Raji (cell line): ENCODE data around the gene CD209.

Source experiments
- POLR2A ChIP-seq: IDR thresholded peaks from 2 replicates; pipeline ENCODE4 v1.6.1; 2011; ENCODE audit warnings: low read depth, low read length, control low read depth; ENCODE audit not compliant: insufficient read depth

CD209 gene

DNA sequence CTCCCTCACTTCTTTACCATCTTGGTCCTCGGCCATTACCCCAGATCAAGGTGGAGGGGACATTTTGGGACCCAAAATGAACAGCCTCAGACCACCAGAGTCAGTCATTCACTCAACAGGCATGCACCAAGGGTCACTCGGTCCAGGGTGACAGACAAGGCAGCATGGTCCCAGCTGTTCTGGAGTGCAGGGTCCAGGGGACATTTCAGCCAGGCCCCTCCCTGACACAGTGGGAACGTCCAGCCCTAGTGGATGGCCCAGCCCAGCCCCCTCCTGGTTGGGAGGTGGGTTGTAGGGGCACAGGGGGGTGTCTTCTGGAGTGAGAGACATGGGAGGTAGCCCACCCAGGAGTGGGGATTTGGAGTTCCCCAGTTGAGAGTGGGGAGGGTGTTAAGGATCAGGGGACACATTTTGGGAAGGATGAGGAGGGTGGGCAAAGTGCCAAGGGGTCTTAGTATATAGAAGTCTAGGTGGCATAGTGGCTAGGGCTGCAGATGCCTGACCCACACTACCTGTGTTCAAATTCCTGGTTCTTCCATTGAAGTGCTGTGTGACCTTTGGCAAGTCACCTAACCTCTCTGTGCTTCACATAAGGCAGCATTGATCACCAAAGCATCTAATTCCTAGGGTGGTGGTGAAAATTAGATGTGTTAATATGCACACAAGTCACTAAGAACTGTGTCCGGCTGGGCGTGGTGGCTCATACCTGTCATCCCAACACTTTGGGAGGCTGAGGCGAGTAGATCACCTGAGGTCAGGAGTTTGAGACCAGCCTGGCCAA is 42.9 kb downstream of the CD209 start:
- TF ChIP-seq POLR2A = no peak

DNA sequence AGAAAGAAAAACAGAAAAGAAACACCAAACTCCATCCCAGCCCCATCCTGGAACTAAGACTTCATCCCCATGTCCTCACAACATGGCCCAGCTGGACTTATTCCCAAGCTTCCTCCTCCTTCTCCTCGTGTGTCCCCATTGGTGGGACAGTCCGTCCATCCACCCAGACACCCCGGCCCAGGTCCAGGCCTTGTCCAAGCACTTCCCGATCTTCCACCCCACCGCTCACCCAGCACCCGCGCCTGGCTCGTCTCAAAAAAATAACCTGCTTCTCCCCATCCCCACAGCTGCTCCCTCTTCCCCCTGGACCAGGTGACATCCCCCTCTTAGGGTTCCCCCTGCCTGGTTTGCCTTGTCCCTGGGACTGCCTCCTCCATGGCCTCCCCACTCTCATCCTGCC is 44.0 kb downstream of the CD209 start:
- TF ChIP-seq POLR2A = no peak

DNA sequence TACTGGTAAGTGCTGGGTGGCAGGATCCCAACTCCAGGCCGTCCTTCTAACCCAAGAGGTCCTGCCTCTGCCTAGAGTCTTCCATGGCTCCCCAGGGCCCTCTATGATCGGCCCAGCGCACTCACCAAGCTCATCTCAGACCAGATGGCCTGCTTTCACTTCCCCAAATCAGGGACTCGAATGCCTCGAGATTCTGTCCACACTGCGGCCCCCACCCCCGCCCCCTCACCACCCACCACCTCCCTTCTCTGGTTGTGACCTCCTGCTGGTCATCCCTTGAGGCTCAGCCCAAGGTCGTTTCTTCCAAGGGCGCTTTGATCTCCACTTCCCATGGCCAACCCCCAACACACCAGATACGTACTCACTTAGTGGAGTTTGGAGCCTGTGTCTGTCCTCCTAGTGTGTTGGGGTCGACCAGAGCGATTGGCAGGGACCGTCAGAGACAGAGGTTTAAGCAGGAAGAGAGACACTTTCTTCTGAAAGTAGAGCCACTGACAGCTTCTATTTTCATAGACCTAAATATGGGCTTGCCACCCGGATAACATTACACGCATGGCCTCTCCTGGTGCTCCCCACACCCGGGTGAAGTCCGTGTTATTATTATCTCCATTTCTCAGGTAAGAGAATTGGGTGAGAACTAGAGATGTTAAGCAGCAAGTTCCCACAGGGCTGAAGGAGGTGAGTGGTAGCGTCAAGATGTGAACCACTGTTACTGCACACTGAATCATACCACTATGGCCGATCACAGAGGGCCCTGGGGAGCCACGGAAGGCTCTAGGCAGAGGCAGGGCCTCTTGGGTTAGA is 45.5 kb downstream of the CD209 start, which contains the start of gene FCER2:
TSS of gene FCER2 (minus strand) at position 478 of the 804 bp plus-strand sequence. CDS start 2,371 bp downstream, outside the sequence.
- TF ChIP-seq POLR2A = no peak

DNA sequence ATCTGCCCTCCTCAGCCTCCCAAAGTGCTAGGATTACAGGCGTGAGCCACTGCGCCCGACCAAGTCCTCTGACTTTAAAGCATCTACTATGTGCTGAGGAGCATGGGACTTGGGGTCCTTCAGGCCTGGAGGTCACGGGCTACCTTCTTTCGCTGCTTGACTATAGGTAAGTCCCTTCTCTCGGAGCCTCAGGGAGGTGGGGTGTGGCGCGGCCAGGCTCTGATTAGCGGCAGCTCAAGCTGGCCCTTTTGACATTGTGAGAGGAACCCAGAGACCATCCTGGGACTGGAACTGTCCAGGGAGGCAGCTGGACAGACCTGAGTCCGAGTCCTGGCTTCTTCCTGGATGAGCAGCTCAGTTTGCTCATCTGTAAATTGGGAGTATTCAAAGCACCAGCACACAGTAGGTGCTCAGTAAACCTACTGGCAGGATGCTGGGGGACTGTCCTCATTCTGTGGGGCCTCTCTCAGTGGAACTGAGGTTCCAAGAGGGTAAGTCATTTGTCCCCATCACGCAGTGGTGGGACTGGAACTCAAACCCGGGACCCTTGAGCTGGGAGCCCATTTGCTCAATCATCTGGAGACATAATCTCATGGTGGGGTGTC is 46.2 kb downstream of the CD209 start:
- TF ChIP-seq POLR2A = no peak

DNA sequence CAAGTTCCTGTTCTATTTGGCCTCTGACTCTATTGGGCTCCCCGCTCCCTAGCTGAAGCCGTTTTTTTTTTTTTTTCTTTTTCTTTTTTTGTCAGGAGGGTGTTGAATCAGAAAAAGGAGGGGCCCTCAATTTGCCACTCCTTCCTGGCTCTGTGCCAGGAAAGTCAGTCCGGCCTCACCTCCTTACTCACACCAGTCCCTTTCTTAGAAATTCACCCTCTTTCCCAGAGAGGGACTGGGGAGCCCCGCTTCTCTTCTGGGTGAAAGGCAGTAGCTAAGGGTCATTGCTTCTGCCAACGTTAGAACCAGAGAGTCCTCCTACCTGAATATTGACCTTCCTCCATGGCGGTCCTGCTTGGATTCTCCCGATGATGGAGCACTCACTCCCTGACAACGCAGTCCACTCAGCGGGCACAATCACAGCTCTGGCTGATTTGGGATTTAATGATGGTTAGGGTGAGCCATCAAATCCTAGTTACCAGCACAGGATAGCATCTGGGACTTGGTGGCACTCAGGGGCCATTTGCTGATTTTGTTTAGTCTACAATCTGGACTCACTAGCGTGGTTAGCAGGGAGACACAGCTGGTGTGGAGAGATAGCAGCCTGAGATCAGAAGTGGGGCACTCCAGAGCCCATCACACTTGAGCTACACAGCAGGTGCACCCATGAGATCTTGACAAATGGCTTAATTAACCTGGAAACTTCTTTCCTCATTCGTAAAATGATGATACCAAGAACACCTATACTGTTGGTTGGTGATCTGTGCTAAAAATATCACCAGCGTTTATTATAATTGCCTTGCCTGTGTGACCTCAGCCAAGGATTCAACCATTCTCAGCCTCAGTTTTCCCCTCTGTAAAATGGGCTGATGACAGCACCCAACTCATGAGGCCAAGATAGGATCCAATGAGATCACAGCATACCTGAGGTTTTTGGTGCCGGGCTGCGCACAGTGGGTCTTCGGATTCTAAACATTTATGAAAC is 47.6 kb downstream of the CD209 start:
- no peak for TF ChIP-seq POLR2A

DNA sequence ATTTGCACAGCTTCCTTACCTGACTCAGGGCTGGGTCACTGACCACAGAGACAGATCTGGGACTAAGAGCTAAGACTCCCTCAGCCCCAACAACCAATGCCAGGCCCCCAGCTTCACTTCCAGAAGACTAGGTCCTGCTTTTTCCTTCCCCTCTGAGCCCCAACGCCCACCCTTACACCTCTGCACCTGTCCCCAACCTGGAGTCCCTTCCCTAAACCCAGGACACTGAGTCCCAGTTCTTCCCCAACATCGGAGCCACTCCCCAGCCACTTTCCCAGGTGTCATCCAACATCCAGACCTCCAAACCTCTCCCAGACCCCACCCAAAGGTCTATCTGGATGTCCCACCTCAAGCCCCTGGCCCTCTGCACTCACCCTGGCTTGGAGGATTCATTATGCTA is 48.3 kb downstream of the CD209 start:
- TF ChIP-seq POLR2A = no peak

DNA sequence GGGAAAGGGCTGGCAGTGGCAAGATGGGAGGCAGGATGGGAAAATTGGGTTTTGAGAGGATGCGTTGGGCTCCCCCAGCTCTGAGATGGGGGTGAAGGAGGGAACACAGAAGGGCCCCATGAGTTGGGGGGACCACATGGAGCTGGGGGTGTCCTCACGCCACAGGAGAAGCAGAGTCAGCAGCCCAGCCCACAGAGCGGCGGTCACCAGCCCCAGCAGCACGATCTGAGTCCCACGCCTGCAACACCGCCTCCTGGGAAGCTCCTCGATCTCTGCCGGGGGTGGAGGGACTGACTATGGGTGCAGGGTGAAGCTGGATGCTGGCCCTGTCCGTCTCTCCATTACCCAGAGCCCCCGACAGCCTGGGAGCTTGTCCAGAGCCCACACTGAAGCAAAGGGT is 48.8 kb downstream of the CD209 start:
- TF ChIP-seq POLR2A = no peak

DNA sequence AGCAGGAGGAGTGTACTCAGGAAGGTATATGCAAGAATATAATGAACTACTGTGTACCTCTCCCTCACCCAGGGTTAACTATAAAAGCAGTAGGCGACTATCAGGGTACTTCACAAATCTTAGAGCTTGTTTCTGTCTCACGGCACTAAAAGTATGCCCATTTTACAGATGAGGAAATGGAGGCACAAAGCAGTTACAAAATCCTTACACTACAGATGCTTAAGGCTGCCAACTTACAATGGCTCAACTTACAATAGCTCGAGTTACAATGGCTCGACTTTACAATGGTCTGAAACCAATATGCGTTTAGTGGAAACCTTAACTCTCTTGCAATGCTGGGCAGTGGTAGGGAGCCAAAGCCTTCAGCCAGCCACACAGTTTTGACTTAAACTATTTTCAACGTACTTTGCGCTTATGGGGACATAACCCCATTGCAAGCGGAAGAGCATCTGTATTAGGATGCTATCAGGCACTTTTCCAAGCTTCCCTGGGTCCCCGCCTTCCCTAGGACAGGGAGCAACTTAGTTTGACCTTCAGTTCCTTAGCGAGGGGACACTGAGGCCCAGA is 49.5 kb downstream of the CD209 start:
- no peak for TF ChIP-seq POLR2A

DNA sequence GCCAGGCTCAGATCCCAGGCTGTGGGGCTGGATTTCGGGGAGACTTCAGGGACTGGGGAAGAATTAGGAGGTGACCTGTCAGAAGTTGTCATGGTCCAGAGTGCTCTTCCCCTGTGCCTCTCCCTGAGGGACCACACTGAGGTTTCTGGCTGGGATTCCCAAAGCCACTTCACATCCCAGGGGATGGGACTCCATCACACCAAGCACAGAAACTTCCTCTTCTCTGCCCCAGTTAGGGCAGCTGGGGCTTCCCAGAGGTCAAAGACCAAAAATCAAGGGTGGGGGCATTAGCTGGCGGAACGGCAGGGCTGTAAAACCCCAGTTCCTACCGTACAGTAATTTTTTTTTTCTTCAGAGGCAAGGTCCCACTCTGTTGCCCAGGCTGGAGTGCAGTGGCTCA is 52.8 kb downstream of the CD209 start:
- no peak for TF ChIP-seq POLR2A

DNA sequence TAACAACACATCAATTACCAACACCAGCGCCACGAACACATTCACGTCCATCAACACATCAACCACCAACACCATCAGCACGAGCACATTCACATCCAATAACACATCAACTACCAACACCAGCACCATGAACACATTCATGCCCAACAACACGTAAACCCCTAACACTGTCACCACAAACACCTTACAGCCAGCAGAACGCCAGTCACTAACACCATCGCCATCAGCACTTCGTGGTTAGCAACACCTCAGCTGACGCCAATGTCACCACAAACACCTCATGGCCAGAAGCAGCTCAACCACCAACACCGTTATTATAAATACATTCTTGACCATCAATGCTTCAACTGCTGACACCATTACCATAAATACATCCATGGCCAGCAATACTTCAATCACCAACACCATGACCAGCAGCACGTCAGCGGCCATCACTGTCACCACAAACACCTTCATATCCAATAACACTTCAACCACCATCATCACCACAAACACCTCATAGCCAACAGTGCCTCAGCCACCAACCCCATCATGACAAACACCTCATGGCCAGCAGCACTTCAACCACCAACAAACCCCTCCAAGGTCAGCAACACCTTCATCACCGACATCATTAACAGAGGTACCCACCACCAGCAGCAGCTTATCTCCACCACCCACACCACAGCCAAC is 54.8 kb downstream of the CD209 start:
- TF ChIP-seq POLR2A = no peak

DNA sequence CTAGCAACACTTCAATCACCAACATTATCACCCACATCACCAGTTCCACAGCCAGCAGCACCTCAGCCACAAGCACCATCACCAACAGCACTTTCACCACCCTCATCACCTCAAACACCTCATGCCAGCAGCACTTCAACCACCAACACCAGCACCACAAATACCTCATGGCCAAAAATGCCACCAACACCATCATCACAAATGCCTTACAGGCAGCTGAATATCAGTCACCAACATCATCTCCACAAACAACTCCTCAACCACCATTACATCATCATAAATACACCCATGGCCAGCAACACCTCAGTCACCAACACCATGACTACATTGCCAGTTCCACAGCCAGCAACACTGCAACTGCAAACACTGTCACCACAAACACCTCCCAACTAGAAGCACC is 55.8 kb downstream of the CD209 start:
- no peak for TF ChIP-seq POLR2A

DNA sequence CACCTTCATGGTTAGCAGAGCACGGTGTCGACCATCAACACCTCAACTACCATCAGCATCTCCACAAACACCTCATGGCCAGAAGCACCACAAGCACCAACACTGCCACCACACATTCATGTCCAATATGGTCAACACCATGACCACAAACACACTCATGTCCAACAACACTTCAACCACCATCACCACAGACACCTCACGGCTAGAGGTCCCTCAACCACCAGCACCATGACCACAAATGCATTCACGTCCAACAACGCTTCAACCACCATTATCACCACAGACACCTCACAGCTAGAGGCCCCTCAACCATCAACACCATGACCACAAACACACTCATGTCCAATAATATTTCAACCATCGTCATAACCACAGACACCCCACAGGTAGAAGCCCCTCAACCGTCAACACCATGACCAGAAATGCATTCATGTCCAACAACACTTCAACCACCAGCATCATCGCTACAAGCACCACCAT is 56.5 kb downstream of the CD209 start:
- TF ChIP-seq POLR2A = no peak
